Kidney tubule cell (primary cell): ENCODE data around the gene MBNL1.

ENCODE experiments used
- DNase-seq: peaks from one replicate; pipeline ENCODE4 v3.0.0-alpha.2; 2018; ENCODE audit warnings: low spot score

Gene MBNL1

DNA sequence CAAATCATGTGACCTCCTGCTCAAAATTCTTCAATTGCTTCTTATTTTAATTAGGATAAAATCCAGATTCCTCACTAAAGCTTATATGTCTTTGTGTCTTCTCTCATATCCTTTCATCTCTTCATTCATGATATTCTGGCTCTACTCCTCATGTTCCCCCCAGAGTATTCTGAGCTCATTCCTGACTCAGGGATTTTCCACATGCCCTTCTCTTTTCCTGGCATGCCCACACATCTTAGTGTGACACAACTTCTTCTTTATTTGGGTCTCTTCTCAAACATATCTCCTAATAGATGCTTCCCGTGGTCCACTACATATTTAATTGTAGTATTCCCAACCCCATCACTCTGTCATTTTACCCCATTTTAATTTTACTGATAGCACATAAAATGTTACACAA lies 15.2 kb upstream of the MBNL1 start:
- no peak for DNase-seq

DNA sequence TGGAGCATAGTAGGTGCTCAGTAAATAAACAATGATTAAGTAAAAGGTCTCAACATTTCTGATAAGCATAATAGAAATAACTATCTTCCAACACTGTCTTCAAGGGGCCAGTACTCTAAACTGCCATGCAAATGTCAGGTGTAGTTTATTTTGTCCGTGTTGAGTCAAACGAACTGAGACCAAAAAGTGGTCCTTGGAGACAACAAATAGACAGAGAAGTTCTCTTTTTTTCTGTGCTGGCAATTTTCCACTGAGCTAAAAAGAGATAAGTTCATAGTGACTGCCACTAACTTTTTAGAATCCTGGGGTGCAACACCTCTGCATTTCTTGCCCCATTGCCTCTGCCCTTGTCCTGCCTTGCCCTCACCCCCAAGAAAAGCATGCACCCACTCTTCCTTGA lies 14.7 kb upstream of the MBNL1 start:
- DNase-seq, result no peak

DNA sequence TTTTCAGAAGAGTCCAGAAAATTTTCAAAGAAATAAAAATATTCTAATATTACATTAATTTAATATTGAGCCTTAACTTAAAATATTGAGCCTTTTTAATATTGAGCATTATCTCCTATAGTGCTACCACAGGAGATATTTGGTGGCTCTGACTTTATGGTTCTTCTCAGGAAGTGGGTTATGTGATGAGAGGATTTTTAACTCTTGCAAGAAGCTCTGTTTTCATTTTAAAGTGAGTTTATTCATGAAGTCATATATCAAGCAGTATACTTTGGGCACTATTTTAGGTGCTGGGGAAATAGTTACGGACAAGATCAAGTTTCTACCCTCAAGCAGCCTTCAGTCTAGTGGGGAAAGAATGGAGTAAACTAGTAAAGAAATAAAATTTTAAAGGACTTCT lies 13.4 kb upstream of the MBNL1 start:
- DNase-seq, result no peak

DNA sequence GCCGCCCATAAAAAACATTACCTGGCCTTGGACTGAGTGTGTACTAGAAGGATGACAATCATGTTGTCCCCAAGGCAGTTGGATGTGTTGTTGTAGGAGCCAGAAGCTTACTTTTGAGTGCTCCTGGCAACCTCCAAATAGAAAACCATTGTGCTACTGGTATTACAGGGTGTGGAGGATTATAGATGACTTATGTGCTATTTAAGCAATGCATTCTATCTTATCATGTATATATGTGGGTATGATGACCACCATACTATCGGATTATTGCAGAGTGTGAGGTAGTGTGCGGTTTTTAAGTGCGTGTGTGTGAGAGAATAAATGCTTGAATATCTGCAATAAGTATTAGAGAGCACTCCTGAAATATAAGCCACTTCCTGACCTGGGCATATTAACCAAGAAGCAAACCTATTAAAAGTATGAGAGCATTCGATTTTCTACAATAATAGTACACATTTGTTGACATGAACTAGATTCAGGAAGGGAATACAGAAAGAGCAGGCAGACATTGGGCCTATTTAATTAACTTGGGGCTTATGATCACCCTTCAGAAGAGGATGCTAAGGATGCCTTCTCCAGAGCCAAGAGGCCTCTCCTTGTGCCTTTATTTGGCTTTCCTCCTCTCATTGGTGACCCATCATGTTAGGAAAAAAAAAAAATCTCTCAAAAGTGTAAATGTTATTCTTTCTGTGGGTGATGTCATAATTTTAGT lies 11.7 kb upstream of the MBNL1 start:
- DNase-seq, result no peak

DNA sequence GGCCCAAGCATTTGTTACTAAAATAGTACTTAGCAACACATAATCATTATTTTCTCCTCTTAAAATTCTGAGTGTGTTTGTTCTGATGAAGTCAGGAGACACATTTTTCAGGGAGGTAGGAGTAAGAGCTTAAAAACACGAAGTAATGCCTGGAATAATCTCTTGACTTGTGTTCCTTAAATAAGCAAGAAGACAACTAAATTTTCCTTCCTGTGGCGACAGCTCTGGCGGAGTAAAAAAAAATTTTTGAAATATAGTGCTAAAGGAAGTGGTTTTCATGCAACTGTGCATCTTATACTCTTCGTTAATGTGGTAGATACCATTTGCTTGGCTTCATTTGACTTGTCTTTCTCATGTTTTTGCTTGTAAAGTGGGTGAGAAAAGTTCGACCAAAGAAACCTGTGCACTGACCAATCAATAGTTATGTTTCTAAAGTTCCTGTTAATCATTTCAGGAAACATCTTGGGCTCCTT lies 11.1 kb upstream of the MBNL1 start:
- DNase-seq, result no peak

DNA sequence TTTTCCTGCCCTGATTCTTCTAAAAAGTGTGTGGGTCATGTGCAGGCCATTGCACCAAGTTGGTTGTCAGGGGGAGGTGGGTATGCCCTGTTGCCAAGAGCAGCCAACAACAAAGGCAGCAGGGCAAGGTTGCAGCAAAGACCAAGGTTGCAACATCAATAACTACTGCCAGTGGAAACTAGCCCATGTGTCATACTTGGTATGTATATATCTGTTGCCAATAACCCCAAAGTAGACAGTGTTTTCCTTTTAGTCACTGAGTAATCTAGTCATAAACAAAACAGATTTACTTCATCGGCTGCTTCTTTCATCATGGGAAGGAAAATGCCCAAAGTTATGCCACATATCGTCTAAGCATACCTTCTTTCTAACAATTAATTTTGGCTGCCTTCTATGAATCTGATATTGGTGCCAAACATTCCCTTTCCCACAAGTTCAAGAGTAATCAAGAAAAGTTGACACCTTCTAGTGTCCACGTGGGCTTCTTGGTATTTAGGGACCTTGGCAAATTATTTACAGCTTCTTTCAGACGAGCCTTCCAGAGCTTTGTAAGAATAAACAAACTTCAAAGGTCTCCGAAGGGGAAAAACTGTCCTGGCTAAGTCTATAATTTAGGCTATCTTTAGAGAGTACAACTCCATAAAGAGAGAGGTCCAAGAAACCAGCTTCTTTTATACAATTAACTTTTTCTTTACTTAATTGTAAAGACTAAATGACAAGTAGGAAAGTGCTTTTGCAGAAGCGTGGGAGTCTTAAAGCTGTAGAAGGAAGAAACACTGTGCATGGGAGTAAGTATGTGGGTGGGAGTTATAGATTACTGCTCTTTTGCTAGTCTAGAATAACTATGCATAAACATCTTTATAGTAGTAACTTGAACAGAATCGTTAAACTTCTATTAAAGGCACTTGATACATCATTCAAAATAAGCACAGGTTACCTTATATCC lies 10.0 kb upstream of the MBNL1 start:
- DNase-seq, result peak; percentile 92

DNA sequence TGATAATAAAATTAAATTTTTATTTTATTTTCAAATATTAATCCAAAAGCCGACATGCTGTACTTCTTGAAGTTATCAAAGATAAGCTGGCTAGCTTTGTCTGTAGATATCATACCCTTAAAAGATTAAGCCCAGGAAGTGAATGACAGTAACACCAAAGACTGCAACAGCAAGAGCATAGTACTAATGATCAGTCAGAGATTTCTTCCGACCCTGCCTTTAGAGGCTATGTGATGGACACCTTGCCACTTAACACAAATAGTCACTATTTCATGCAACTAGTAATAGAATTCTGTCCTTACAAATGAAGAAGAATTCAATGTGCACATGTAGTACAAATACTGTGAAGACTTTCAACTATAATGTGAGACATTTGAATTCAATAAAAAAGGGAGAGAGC lies 9.3 kb upstream of the MBNL1 start:
- DNase-seq, result no peak

DNA sequence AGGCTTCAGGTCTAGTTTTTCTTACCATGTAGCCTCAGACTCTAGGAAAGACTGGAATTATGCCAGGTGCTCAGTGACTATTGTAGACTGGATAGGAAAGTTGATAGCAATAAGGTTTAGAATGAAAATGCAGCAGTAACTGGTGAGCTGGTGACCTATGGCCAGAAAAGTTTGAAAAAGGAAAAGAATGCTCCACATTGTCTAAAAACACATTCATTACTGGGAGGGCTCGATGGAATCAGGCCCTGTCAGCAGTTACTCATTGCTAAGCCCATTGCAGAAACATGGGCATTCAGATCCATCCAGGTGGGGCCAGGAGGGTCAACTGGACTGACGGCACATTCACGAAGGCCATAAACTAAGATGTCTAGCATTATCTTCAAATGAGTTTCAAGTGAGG lies 8.7 kb upstream of the MBNL1 start:
- peak; percentile 32 for DNase-seq

DNA sequence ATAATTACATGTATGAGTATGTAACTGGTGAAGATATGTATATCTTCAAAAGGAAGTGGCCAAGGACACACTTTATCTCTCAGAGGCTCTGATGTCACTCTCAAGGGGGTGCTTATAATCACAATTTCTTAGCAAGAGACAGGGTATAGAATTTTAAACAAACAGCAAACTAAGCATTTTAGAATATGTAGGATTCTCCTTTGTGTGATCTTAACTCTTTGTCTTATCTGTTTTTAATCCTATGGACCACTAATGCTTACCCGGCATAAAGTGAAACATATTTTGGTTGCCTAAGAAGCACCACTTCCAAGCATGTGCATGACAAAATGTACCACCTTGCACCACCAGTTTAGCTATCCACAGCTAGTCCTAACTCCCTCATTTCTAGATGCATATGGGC lies 8.2 kb upstream of the MBNL1 start:
- DNase-seq, result no peak

DNA sequence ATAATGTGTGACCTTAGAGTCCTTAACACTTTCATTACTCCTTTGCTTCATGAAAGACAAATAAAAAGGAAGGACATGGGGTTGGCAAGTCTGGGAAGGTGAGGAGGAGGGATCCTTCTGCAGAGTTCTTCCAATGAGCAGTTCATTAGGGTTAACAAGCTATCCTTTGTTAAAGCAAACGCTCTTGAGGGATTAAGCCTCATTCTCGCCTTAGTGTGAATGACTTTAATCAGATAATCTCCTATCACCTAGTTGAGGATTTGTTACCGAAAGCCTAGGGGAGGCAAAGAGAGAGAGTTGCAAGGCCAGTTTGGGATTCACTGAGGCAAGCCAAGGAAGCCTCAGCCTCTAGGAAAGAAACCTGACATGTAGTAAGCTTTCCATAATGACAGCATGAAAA lies 7.4 kb upstream of the MBNL1 start:
- no peak for DNase-seq

DNA sequence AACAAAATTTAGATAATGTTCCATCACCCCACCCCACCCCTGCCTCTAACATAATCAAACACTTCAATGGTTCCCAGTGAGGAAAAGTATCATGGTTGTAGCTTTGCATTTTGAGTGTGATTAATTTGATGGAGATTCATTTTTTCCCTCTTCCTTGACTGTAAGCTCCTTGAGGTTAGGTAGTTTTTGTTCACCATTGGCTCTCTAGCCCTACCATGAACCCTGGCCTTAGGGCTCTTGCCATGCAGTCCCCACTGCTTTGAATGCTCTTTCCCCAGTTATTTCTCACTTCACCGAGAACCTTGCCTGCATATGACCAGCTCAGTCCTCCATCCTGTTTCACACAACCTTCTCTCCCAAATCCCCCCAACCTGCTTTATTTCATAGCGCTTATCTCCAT lies 5.0 kb upstream of the MBNL1 start:
- no peak for DNase-seq

DNA sequence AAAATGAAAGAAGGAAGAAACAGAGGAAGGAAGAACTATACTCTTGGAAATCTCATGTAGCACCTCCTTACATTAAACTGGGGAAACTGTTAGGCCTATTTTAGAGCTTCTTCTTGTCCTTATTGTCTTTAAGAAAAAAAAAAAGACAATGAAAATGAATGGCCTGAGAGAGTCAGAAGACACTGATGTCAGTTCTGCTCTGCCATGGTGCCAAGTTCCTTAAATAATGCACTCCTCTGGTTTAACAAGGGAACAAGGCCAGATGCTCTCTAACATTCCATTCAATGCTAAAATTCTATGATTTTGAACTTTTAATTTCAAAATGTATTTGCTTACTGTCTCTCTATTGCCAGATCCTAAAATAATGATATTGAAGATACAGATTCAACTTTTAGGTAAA lies 4.4 kb upstream of the MBNL1 start:
- no peak for DNase-seq

DNA sequence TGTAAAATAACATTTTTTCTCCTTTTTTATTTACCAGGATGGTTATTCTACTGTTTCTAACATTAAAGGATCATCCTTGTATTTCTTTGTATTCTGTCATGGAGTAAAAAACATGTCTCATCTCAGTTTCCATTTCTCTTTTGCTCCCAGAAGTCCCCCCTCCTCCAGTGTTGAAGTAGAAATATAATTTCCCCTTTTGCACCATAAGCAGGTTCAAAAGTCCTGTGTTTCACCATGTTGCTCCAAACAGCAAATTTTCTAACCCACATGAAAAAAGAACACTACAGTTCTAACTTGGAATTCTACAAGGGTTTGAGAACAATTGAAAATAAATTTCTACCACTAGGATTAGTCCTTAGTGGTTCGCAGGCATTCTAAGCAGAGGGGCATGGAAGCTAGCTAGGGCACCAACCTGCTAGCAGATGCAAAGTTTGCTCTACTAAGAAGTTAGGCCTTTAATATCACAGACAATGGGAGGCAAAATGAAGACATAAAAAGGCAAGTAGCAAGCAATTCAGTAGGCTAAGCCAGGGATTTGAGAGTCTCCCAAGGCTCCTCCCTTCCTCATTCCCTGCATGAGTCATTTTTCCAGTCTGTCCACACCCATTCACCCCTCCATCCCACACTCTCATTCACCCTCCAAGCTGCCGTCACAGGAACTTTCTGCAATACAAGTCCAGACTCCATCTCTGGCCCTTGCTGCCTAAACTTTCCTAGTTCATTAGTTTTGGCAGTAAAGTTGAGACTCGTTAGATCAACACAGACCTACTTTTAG lies 2.3 kb upstream of the MBNL1 start:
- DNase-seq, result peak; percentile 86

DNA sequence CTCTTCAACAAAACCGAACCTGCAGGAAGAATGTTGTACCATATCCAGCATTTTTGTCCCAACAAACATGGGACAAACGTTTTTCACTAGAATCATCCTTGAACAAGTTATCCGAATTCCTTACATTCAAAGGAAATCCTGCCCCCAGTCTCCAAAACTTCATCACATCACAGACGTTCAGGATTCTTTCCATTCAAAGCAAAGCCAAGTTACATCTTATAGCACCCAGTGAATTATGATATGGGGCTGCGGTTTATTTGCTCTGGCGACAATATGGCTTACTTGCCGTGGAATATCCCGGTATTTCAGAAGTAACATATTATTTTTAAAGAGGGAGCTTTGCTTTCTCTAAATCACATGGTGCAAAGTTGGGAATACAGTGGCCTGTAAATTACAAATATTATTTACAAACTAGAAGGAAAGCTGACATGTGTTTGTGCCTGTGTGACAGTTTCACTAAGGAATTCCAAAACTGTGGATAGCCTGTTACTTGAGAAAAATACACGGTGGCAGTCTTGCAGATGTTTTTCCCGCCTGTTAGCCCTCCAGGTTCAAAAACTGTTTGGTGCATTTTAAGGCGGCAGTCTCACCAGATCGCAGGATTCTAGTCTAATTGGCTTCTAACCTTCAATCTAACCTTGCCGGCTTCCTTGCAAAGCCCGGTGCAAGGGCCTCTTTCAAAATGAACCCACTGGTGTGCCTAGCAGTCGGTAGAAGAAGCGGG lies 736 bp upstream of the MBNL1 start:
- no peak for DNase-seq

DNA sequence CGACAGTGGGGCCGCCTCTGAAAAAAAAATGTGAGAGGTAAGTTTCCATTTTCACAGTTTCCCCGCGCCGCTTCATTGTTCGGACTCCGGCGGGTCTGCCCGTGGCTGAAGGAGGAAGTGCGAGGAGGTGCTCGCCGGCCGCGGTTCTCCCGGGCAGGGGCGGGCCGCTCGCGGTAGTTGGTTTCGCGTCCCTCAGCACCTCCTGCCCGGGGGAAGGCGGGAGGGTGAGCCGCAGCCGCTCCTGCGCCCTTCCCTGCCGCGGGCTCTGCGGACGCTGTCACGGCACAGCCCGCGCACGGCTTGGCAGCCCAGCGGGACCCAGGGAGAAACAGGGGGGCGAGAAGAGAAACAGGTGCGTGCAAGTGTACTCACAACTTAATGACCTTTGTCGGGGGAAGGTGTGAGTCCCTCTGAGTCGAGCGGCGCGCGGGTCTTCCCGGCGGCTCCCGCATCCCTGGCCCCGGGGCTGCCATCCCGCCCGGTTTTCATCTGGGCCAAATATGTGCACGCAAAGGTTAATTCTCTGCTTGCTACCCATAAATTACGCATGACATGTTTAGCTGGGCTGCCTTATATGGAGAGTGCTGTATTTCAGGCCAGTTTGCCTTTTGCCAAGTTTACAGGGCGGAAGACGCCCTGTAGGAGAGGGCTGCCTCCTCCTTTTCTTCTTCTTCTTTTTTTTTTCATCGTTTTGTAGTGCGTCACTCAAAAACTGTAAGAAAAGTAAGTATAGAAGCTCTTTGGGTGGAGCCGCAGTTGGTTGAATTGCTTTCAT lies 514 bp downstream of the MBNL1 start:
- DNase-seq, result peak; percentile 77

DNA sequence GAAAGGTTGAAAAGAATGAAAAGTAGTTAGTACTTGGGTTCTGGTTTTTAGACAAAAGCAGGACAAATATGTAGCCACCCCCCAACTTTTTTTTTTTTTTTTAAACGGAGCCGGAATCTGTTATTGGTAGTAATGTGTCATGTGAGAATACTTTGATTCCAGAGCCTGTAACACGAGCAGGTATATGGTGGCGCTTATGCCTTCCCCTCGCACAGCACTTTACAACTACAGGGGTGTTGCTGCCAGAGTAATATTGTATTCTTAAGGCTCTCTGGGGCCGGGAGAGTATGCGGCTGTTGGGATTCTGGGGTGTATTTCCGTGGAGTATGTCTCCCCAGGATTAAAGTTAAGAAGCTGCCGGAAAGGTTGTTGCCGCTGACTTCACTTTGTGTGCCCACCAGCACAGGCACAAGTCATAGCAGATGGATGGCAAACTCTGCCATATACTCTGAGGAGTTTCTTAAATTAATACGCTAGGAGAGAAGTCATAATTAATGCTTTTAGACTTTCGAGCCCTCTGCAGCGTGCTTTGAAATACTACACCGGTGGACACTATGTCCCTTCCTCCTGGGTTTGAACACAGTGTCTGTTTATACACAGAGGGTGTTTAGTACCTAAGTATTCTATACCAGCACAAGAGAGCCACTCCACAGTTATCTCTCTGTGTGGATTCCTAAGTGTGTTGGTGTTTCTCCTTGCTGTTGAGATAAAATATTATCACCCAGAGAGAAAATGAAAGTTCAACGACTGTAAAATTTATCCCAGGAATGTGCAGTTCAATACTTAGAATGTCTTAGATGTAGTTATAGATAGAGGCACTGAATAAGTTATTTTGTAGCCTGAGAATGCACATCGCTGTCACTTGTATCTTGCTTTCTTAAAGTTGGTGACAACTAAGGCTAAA lies 1.4 kb downstream of the MBNL1 start:
- DNase-seq, result peak; percentile 52

DNA sequence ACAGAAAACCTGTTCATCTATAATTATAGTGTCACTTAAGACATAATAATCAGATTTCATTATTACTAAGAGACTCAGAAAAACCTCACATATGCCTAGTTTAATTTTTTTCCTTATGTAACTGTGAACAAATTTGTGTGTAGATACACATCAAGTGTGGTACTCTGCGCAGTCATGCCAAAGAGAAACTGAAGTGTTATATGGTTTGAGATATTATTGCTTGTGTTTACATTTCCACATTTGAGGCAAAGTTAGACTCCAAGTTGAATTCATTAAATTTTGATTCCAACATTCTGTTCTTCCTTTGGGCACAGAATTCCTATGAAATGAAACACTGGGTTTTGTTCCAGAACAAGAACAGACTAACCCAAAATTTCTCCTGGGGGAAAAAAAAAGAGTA lies 2.2 kb downstream of the MBNL1 start:
- no peak for DNase-seq

DNA sequence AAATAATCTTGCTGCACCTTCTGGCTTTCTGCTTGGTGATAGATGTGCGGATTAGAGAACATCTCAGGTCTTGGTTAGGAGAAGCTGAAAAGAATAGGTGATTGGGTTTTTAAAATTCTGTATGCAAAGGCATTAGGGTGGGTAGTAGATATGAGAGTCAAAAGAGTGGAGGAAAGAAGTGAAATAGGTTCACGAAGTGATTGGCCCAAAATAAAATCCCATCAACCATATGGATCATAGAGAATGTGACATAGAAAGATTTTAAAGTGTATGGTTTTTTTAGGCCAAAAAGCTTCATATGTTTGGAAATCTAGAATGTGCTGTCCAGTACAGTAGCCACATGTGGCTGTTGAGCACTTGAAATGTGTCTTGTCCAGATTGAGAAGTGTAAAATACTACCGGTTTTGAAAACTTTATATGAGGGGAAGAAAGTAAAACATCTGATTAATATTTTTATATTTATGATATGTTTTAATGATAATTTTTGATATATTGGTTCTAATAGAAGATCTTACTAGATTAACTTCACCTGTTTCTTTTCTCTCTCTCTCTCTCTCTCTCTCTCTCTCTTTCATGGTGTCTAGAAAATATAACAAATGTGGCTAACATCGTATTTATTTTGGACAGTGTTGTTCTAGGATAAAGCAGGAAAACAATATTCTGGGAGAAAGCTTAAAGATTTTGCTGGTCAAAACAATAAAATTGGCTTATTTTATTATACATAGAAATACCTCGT lies 2.9 kb downstream of the MBNL1 start:
- no peak for DNase-seq

DNA sequence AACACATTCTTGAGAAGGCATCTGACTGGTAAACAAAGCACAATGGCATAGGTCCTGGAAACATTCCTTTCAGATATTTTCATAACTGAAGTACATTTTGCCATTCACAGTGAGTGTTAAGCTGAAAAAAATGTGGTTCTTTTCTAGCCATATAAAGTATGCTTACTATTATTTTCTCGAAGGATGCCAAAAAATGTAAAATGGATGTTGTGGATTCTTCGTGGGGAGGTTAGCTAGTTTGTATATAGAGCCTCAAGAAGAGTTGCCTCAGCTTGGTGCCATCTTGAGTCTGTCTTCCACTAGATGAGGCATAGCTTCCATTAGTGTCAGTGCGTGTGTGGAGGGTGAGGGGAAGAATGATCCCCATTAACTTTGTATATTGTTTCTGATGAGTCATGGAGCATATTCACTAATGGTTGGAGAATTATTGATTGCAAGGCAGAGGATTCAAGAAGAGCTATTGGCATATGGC lies 4.1 kb downstream of the MBNL1 start:
- no peak for DNase-seq
